Body of pancreas (tissue), 4 donors: ENCODE measurements around the gene C17orf67.

ENCODE experiments used
- POLR2A ChIP-seq, 3 donors: fragments of 450-650 bp; IDR thresholded peaks; one replicate each; pipeline ENCODE4 v1.6.1; 2016; ENCODE audit warnings: antibody characterized with exemption in 3 of 3, mild to moderate bottlenecking in 2 of 3
- TF ChIP-seq, protein P1 (sequence below), 7 experiments: fragments of 450-650 bp in 4 of 7; fragments of 200-600 bp in 3 of 7; sonication (generic) in 3 of 7; IDR thresholded peaks; one replicate each; pipeline ENCODE4 v1.5.1; 2016 to 2019; ENCODE audit warnings: antibody characterized with exemption in 7 of 7

GRCh38 chr17:56798916-56799315 is 34.8 kb downstream of the C17orf67 start:
- TF ChIP-seq POLR2A (IDR thresholded peaks at IDR 0.05), result no peak
- TF ChIP-seq, protein P1, sequence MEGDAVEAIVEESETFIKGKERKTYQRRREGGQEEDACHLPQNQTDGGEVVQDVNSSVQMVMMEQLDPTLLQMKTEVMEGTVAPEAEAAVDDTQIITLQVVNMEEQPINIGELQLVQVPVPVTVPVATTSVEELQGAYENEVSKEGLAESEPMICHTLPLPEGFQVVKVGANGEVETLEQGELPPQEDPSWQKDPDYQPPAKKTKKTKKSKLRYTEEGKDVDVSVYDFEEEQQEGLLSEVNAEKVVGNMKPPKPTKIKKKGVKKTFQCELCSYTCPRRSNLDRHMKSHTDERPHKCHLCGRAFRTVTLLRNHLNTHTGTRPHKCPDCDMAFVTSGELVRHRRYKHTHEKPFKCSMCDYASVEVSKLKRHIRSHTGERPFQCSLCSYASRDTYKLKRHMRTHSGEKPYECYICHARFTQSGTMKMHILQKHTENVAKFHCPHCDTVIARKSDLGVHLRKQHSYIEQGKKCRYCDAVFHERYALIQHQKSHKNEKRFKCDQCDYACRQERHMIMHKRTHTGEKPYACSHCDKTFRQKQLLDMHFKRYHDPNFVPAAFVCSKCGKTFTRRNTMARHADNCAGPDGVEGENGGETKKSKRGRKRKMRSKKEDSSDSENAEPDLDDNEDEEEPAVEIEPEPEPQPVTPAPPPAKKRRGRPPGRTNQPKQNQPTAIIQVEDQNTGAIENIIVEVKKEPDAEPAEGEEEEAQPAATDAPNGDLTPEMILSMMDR (IDR thresholded peaks at IDR 0.05), result no peak
